ENCODE measurements around the gene RCC2. TPM values are rescaled to one million over a fixed set of nuclear protein-coding genes. Genes with fewer than 3 reads are reported as not detected.

Gene RCC2
- 48.7 to 61.0 TPM (median 57.6 TPM) in 5 replicates for total RNA-seq (2022; extraction: Qiagen RNA extraction)

DNA sequence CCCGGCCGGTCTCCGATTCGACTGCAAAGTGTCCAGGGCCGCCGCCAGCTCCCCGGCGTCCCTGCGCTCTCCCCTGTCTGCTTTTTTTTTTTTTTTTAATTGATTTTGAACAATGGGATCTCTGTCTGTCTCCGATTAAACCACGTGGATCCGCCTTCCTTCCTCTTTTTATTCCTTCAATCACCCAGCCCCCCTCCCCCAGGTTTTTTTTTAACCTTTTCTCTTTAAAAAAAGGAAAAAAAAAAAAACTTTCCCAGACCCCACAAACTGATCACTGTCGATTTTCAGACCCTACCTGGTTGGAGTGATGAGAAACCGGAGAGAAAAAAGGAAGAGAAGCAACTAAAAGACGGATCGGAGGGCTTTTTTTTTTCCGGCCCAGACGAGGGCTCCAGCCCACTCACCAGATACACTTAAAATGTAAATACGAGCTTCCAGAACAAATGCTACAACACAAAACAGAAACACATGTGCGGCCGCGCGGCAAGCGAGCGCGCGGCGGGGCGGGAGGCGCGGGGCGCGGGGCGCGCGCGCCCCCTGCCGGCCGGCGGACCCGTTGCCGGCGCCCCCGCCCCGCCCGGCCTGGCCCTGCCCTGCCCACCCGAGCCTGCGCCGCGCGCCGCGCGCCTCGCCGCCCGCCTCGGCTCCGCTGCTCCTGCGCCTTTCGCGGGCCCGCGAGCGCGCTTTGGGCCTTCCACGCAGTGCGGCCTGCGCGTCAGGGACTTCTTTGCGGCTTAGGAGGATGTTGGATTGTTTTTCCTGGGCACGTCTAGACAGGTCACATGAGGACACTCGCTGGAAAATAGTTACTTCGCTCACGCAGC is at the start of gene RCC2:
Gene RCC2, minus strand, starts transcription at position 428 of the 824 bp plus-strand sequence. CDS start 1,163 bp downstream, outside the sequence.

DNA sequence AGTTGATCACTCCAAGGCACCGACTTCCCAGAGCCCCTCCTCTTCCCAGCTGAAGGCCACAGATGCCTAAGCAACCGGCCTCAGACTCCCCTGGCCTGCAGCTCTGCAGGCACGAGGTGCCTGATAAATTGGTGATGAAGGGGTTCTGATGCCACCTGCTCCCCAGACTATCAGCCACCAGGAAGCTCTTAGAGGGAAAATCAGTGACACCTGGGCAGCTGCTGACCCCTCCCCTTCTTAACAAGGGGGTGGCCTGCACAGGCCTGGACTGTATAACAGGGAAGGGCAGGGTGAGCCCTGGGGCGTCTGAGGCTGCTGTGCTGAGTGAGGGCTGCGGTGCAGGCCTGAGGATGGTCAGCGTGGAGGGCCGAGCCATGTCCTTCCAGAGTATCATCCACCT is 67.6 kb downstream of the RCC2 start, which contains the start of gene PADI6:
Gene PADI6, plus strand, starts transcription at position 301 of the 400 bp plus-strand sequence. Its CDS starts 50 bp downstream, at position 351.

Other genes with a start within 250 kb of the RCC2 start
- gene PADI1, start 234.5 kb downstream of the RCC2 start, total RNA-seq (2022; extraction: Qiagen RNA extraction), result 0.79 to 1.7 TPM (median 0.99 TPM) in 5 replicates
- gene PADI3, start 190.6 kb downstream of the RCC2 start, total RNA-seq (2022; extraction: Qiagen RNA extraction), result 0.86 to 1.1 TPM (median 0.98 TPM) in 5 replicates
- gene PADI4, start 131.5 kb downstream of the RCC2 start, total RNA-seq (2022; extraction: Qiagen RNA extraction), result not detected in 5 replicates
- gene PADI6, start 67.5 kb downstream of the RCC2 start, total RNA-seq (2022; extraction: Qiagen RNA extraction), result not detected in 5 replicates
- gene ARHGEF10L, start 100.0 kb upstream of the RCC2 start, total RNA-seq (2022; extraction: Qiagen RNA extraction), result 4.7 to 6.9 TPM (median 6.3 TPM) in 5 replicates